MCF 10A (cell line): ENCODE measurements around the gene MIOX. TPM values are rescaled to one million over a fixed set of nuclear protein-coding genes. Genes with fewer than 3 reads are reported as not detected.

Source experiments
- BruUV-seq: library from RNA; stranded (reverse); fragments of 400-500 nt; replicated peaks from 2 replicates; lab custom pipeline; 2021; lab: Mats Ljungman, UMichigan
- CTCF ChIA-PET: fragments of 300-600 bp; sonication (Branson Sonifier 250); formaldehyde crosslinking; extraction: SDS; loops from one replicate; lab custom pipeline; 2021; ENCODE audit warnings: antibody characterized with exemption, inconsistent platforms; lab: Yijun Ruan, JAX
- POLR2A ChIA-PET: fragments of 300-600, 350-650 bp; sonication (Branson Sonifier 250); formaldehyde crosslinking; extraction: SDS; loops from one replicate; lab custom pipeline; 2020; ENCODE audit warnings: antibody characterized with exemption, inconsistent platforms; lab: Yijun Ruan, JAX
- DNase-seq: peaks from one replicate; pipeline ENCODE4 v3.0.0-alpha.2; 2018; ENCODE audit not compliant: unreplicated experiment
- H3K27ac Mint-ChIP-seq: one replicate; pipeline ENCODE4 v1.8.0; 2022; ENCODE audit warnings: mild to moderate bottlenecking, low read depth, mixed read lengths; ENCODE audit not compliant: unreplicated experiment
- H3K27me3 Mint-ChIP-seq: one replicate; pipeline ENCODE4 v1.8.0; 2022; ENCODE audit warnings: mixed read lengths; ENCODE audit not compliant: insufficient read depth, unreplicated experiment
- H3K36me3 Mint-ChIP-seq: one replicate; pipeline ENCODE4 v1.8.0; 2022; ENCODE audit warnings: mild to moderate bottlenecking, moderate library complexity, mixed read lengths; ENCODE audit not compliant: insufficient read depth, unreplicated experiment
- H3K4me1 Mint-ChIP-seq: one replicate; pipeline ENCODE4 v1.8.0; 2022; ENCODE audit warnings: mixed read lengths; ENCODE audit not compliant: insufficient read depth, unreplicated experiment
- H3K4me3 Mint-ChIP-seq: one replicate; pipeline ENCODE4 v1.8.0; 2022; ENCODE audit warnings: mild to moderate bottlenecking, moderate library complexity, mixed read lengths; ENCODE audit not compliant: unreplicated experiment
- H3K9me3 Mint-ChIP-seq: one replicate; pipeline ENCODE4 v1.8.0; 2022; ENCODE audit warnings: mixed read lengths; ENCODE audit not compliant: unreplicated experiment
- intact Hi-C: fragments of 100-400 bp; cut with micrococcal nuclease; formaldehyde crosslinking; loops from 2 replicates; pipeline ENCODE4 v1.14.1; 2022
- total RNA-seq: library from RNA; stranded (reverse); gene quantifications from 2 replicates; pipeline ENCODE4 v1.2.3, GENCODE V29; 2022
- TF ChIP-seq, protein P1 (sequence below): fragments of 200-600 bp; IDR thresholded peaks from one replicate; pipeline ENCODE4 v1.8.0; 2022; ENCODE audit warnings: antibody characterized with exemption, mild to moderate bottlenecking; ENCODE audit not compliant: unreplicated experiment

Gene MIOX
- total RNA-seq, 1 experiment from 2014 or later = 0.63 TPM

DNA sequence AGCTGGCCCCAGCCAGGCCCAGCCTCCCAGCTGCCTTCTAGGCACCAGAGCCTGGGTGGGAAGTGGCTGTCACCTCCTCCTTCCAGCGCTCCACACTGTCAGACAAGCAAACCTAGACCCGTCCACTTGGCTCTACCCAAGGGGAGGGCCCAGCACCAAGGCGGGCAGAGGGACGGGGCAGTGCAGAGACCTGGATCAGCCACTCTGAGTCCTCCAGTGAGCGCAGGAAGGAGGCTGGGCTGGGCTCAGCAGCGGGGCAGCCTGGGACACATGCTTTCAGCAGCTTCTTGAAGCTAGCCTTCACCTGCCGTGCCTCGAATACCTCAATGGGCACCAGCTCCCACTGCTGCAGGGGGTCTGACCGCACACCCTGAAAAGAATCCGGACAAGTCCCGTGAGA lies 30.6 kb upstream of the MIOX start:
- TF ChIP-seq, protein P1, sequence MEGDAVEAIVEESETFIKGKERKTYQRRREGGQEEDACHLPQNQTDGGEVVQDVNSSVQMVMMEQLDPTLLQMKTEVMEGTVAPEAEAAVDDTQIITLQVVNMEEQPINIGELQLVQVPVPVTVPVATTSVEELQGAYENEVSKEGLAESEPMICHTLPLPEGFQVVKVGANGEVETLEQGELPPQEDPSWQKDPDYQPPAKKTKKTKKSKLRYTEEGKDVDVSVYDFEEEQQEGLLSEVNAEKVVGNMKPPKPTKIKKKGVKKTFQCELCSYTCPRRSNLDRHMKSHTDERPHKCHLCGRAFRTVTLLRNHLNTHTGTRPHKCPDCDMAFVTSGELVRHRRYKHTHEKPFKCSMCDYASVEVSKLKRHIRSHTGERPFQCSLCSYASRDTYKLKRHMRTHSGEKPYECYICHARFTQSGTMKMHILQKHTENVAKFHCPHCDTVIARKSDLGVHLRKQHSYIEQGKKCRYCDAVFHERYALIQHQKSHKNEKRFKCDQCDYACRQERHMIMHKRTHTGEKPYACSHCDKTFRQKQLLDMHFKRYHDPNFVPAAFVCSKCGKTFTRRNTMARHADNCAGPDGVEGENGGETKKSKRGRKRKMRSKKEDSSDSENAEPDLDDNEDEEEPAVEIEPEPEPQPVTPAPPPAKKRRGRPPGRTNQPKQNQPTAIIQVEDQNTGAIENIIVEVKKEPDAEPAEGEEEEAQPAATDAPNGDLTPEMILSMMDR = no peak
- no peaks in the 10 kb centered on the region for H3K4me1 Mint-ChIP-seq
- no peak overlapping the region for H3K27ac Mint-ChIP-seq
- H3K4me3 Mint-ChIP-seq = no peak overlapping the region
- H3K27me3 Mint-ChIP-seq = no peaks in the 10 kb centered on the region
- intact Hi-C loops = no loop called here
- POLR2A ChIA-PET = interaction anchor here (1.5 to 1.7 kb wide), 2 partner anchors 13 to 165 kb away, joined by 3 to 6 read pairs; no protein-coding TSS in a partner anchor
- H3K9me3 Mint-ChIP-seq = no peaks in the 10 kb centered on the region
- peaks cover 51% of the 10 kb centered on the region for H3K36me3 Mint-ChIP-seq
- no peak for DNase-seq
- CTCF ChIA-PET = interaction anchor here (0.6 to 0.7 kb wide), 4 partner anchors 30 to 217 kb away, joined by 3 to 6 read pairs (median 3); partner anchors contain the start of gene MIOX
- no TSS peak for BruUV-seq

DNA sequence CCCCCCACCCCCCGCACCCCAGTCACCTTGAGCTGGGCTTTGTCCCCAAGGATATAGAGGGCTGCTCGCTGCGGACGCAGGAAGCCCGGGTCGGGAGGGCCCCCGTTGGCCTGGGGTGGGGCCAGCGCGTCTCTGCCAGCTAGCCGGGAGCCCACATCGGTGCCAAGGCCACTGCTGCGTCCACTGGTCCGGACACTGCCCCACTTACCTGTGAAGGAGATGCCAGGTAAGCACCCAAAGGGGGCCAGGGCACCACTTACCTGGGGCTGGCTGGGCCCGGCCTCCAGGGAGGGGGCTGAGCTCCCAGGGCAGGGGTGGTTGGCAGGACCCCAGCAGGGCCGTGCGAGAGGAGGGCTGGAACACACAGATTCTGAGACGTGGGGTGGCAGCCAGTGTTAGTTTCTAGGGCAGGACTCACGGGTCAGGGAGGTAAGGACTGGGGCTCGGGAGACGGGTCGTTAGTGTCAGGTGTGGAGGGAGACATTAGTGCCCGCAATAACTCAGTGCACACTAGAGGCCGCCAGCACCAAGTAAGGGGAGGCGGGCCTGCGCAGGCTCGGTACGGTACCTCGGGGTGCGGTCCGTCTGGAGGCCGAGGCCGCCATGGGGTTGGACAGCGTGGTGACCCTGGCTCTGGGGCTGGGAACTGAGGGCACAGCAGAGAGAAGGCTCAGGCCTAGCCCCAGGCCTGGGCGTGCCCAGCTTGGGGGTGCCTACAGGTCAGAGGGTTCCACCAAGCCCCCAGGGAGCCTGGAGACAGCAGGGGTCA lies 30.0 kb upstream of the MIOX start:
- Mint-ChIP-seq H3K9me3 (no peaks in the 10 kb centered on the region), H3K4me3 (no peak overlapping the region), H3K27ac (no peak overlapping the region), H3K4me1 (no peaks in the 10 kb centered on the region), H3K27me3 (no peaks in the 10 kb centered on the region), H3K36me3 (peaks cover 46% of the 10 kb centered on the region)
- CTCF ChIA-PET = interaction anchor here (0.6 to 1.7 kb wide), 8 partner anchors 15 to 541 kb away, joined by 3 to 6 read pairs (median 3); partner anchors contain the start of gene MIOX
- no TSS peak for BruUV-seq
- no peak for DNase-seq
- intact Hi-C loops = no loop called here
- POLR2A ChIA-PET = interaction anchor here (1.5 to 1.7 kb wide), 2 partner anchors 13 to 165 kb away, joined by 3 to 6 read pairs; no protein-coding TSS in a partner anchor
- TF ChIP-seq, protein P1 = peak; percentile 11

DNA sequence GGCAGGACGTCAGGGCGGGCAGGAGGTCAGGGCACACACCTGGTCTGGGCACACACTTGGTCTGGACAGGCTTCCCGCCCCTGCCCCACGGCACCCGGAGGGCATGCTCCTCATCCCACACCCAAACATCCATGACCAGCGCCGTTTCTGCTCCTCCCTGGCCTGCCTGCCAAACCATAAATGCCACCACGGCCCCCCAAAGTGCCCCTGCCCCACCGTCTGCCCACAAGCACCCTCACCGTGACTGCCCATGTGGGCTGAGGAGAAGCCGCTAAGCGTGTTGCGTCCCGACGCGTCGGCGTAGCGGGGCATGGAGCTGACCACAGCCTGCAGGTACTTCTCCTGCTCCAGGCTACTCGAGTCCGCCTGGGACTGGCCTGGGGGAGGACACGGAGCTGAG lies 27.6 kb upstream of the MIOX start:
- H3K36me3 Mint-ChIP-seq = peaks cover 47% of the 10 kb centered on the region
- no peaks in the 10 kb centered on the region for H3K27me3 Mint-ChIP-seq
- POLR2A ChIA-PET = interaction anchor here (0.8 kb wide), 1 partner anchor 49 kb away, joined by 3 read pairs; the partner anchor contains the start of gene LMF2
- intact Hi-C loops = no loop called here
- CTCF ChIA-PET = interaction anchor here (0.6 to 1.2 kb wide), 4 partner anchors 10 to 162 kb away, joined by 3 to 6 read pairs (median 4); no protein-coding TSS in a partner anchor
- DNase-seq = no peak
- no peaks in the 10 kb centered on the region for H3K4me1 Mint-ChIP-seq
- TF ChIP-seq, protein P1 = no peak
- H3K27ac Mint-ChIP-seq = no peak overlapping the region
- no peaks in the 10 kb centered on the region for H3K9me3 Mint-ChIP-seq
- H3K4me3 Mint-ChIP-seq = no peak overlapping the region
- BruUV-seq = no TSS peak

DNA sequence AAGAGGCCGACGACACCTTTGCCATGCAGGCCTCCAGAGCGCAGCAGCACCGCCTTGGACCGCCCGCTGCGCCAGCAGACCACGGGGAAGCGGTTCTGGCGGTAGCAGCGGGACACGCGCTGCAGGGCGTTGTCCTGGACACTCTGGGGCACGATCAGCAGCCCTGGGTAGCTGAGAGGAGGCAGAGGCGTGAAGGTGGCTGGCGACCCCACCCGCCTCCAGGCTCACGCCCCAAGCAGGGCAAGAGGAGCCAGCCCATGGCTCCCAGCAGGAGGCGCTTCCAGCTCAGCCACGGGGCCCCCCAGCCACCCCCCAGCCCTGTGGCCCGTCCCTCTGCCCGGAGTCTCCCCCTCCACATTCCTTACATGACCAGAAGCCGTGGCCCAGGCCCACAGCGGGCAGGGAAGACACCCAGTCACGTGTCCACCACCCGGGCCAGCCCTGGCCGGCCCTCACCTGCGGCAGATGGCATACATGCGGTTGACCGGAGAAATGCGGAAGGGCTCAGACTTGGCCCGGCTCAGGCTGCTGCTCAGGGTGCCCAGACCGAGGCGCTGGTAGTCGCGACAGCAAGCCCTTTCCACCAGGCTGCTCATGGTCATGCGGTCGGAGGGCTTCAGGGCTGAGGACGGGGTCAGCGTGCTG lies 27.0 kb upstream of the MIOX start:
- Mint-ChIP-seq H3K4me1 (no peaks in the 10 kb centered on the region), H3K36me3 (peaks cover 49% of the 10 kb centered on the region), H3K9me3 (no peaks in the 10 kb centered on the region), H3K27ac (no peak overlapping the region), H3K4me3 (no peak overlapping the region), H3K27me3 (no peaks in the 10 kb centered on the region)
- intact Hi-C loops = no loop called here
- no TSS peak for BruUV-seq
- TF ChIP-seq, protein P1 = no peak
- POLR2A ChIA-PET = interaction anchor here (0.8 kb wide), 1 partner anchor 48 kb away, joined by 3 read pairs; the partner anchor contains the start of gene LMF2
- CTCF ChIA-PET = interaction anchor here (1.2 kb wide), 1 partner anchor 161 kb away, joined by 4 read pairs; no protein-coding TSS in a partner anchor
- no peak for DNase-seq
